ENCODE results near the gene TMEM132D. TPM values are rescaled to one million over a fixed set of nuclear protein-coding genes. Genes with fewer than 3 reads are reported as not detected.

Gene TMEM132D
- total RNA-seq, 1 donor from 2014 or later: 0.06 TPM

- H3K4me3 ChIP-seq (ENCODE audit: low read depth, low read length): no peak overlapping the region
- TF ChIP-seq CTCF (conservative IDR thresholded peaks at IDR 0.05; ENCODE audit: low read depth, low read length): no peak
- DNase-seq (ENCODE audit: low read depth): no peak
These were observed 183.2 kb downstream of the TMEM132D start for GRCh38 chr12:129720618-129721017.

- DNase-seq (ENCODE audit: low read depth): no peak
These were observed 184.4 kb downstream of the TMEM132D start for GRCh38 chr12:129719416-129719815.

GRCh38 chr12:129717438-129717837 lies 186.4 kb downstream of the TMEM132D start:
- no peak for TF ChIP-seq CTCF (conservative IDR thresholded peaks at IDR 0.05; ENCODE audit: low read depth, low read length)
- H3K4me3 ChIP-seq (ENCODE audit: low read depth, low read length): no peak overlapping the region
- no peak for DNase-seq (ENCODE audit: low read depth)

More at GRCh38 chr12:129719416-129719815, 184.4 kb downstream of the TMEM132D start:
- no peak for TF ChIP-seq CTCF (conservative IDR thresholded peaks at IDR 0.05; ENCODE audit: low read depth, low read length)
- H3K4me3 ChIP-seq (ENCODE audit: low read depth, low read length): no peak overlapping the region

- DNase-seq (ENCODE audit: low read depth): no peak
- no peak for TF ChIP-seq CTCF (conservative IDR thresholded peaks at IDR 0.05; ENCODE audit: low read depth, low read length)
- H3K4me3 ChIP-seq (ENCODE audit: low read depth, low read length): no peak overlapping the region
These were observed 187.0 kb downstream of the TMEM132D start for GRCh38 chr12:129716825-129717224.

GRCh38 chr12:129706716-129707115 lies 197.1 kb downstream of the TMEM132D start:
- no peak for TF ChIP-seq CTCF (conservative IDR thresholded peaks at IDR 0.05; ENCODE audit: low read depth, low read length)
- no peak overlapping the region for H3K4me3 ChIP-seq (ENCODE audit: low read depth, low read length)
- DNase-seq (ENCODE audit: low read depth): no peak

GRCh38 chr12:129704232-129704830 lies 199.5 kb downstream of the TMEM132D start:
- no peak overlapping the region for H3K4me3 ChIP-seq (ENCODE audit: low read depth, low read length)
- no peak for TF ChIP-seq CTCF (conservative IDR thresholded peaks at IDR 0.05; ENCODE audit: low read depth, low read length)
- DNase-seq (ENCODE audit: low read depth): no peak

- TF ChIP-seq CTCF (conservative IDR thresholded peaks at IDR 0.05; ENCODE audit: low read depth, low read length): no peak
- H3K4me3 ChIP-seq (ENCODE audit: low read depth, low read length): no peak overlapping the region
- no peak for DNase-seq (ENCODE audit: low read depth)
These were observed 202.2 kb downstream of the TMEM132D start for GRCh38 chr12:129701631-129702101.
